ENCODE data around the gene MYBPC2.

GRCh38 chr19:50501186-50501567 lies 68.5 kb downstream of the MYBPC2 start:
- TF ChIP-seq CTCF (IDR thresholded peaks at IDR 0.05) = no peak
- no peak for TF ChIP-seq POLR2A (IDR thresholded peaks at IDR 0.05)

Data from lower leg skin (tissue), 3 donors.